SK-N-MC (cell line): ENCODE measurements around the gene POTEM.
"Not testable (repeated sequence)": the region's sequence is repeated elsewhere in the genome, so short reads cannot be mapped to it uniquely, and the experiment has no call there.

ENCODE experiments used
- EZH2 ChIP-seq: fragments of 200-600 bp; sonication (generic); IDR thresholded peaks from one replicate; pipeline ENCODE4 v1.6.1; 2017; ENCODE audit warnings: antibody characterized with exemption
- FOXP2 ChIP-seq: optimal IDR thresholded peaks from 2 replicates; pipeline ENCODE3; 2011; ENCODE audit warnings: mild to moderate bottlenecking, moderate library complexity; ENCODE audit not compliant: insufficient read depth; ENCODE audit errors: extremely low read length, control extremely low read depth
- POLR2AphosphoS5 ChIP-seq: IDR thresholded peaks from 2 replicates; pipeline ENCODE4 v1.6.1; 2012; ENCODE audit warnings: mild to moderate bottlenecking, low read depth, low read length, borderline replicate concordance

GRCh38 chr14:18936848-18937247 lies 30.4 kb upstream of the POTEM start:
- TF ChIP-seq POLR2AphosphoS5, EZH2, FOXP2: not testable (repeated sequence)
